Gastroesophageal sphincter (tissue), 4 donors: ENCODE results near the gene UST. TPM values are rescaled to one million over a fixed set of nuclear protein-coding genes. Genes with fewer than 3 reads are reported as not detected.

Source experiments
- ATAC-seq: fragments of 150-250 bp; one replicate; pipeline ENCODE4 v1.9.1; 2016; ENCODE audit warnings: mild to moderate bottlenecking, moderate library complexity
- H3K27ac ChIP-seq, 4 donors: fragments of 200-600 bp; sonication (generic) in 3 of 4; 1 replicate in 3 of 4; 2 replicates in 1 of 4; pipeline ENCODE4 v1.5.1; 2016 to 2019
- H3K27me3 ChIP-seq: fragments of 200-600 bp; sonication (generic); one replicate; pipeline ENCODE4 v1.5.1; 2019
- H3K36me3 ChIP-seq, 2 donors: fragments of 200-600 bp; sonication (generic); one replicate each; pipeline ENCODE4 v1.5.1; 2019; ENCODE audit warnings: control low read depth in 1 of 2
- H3K4me1 ChIP-seq, 3 donors: fragments of 200-600 bp; sonication (generic); 1 replicate in 2 of 3; 2 replicates in 1 of 3; pipeline ENCODE4 v1.5.1; 2016 to 2019; ENCODE audit warnings: control low read depth in 2 of 3
- H3K4me3 ChIP-seq, 2 donors: fragments of 200-600 bp; sonication (generic); one replicate each; pipeline ENCODE4 v1.5.1; 2019; ENCODE audit warnings: mild to moderate bottlenecking in 1 of 2, moderate library complexity in 1 of 2
- H3K9me3 ChIP-seq, 3 donors: fragments of 200-600 bp; sonication (generic); one replicate each; pipeline ENCODE4 v1.5.1; 2017 to 2019; ENCODE audit warnings: control low read depth in 2 of 3
- EP300 ChIP-seq: sonication (generic); formaldehyde crosslinking; IDR thresholded peaks from one replicate; pipeline ENCODE4 v1.6.1; 2017; ENCODE audit warnings: antibody characterized with exemption, mild to moderate bottlenecking
- POLR2A ChIP-seq, 2 donors: fragments of 450-650 bp; IDR thresholded peaks; one replicate each; pipeline ENCODE4 v1.6.1; 2017; ENCODE audit warnings: antibody characterized with exemption in 2 of 2, mild to moderate bottlenecking in 2 of 2, moderate library complexity in 1 of 2
- POLR2AphosphoS5 ChIP-seq: sonication (generic); formaldehyde crosslinking; IDR thresholded peaks from one replicate; pipeline ENCODE4 v1.6.1; 2017; ENCODE audit warnings: antibody characterized with exemption
- WGBS, 2 donors: methylation state at CpG; one replicate each; pipeline ENCODE4 v1.1.5; 2018; ENCODE audit warnings: low coverage in 1 of 2; 5-methylcytosine and 5-hydroxymethylcytosine counted together
- total RNA-seq, 4 donors: library from RNA; depleted of rRNA; stranded (reverse); fragments of >200 nt; gene quantifications; one replicate each; pipeline ENCODE4 v1.1.0, GENCODE V29; 2016
- TF ChIP-seq, protein P1 (sequence below), 4 experiments: fragments of 200-600 bp in 2 of 4; fragments of 450-650 bp in 2 of 4; sonication (generic) in 1 of 4; IDR thresholded peaks; one replicate each; pipeline ENCODE4 v1.5.1; 2017 to 2019; ENCODE audit warnings: antibody characterized with exemption in 4 of 4, mild to moderate bottlenecking in 2 of 4, moderate library complexity in 2 of 4

UST gene
- total RNA-seq, 4 donors from 2014 or later, result 17.4 to 48.1 (median 32.4) TPM

DNA sequence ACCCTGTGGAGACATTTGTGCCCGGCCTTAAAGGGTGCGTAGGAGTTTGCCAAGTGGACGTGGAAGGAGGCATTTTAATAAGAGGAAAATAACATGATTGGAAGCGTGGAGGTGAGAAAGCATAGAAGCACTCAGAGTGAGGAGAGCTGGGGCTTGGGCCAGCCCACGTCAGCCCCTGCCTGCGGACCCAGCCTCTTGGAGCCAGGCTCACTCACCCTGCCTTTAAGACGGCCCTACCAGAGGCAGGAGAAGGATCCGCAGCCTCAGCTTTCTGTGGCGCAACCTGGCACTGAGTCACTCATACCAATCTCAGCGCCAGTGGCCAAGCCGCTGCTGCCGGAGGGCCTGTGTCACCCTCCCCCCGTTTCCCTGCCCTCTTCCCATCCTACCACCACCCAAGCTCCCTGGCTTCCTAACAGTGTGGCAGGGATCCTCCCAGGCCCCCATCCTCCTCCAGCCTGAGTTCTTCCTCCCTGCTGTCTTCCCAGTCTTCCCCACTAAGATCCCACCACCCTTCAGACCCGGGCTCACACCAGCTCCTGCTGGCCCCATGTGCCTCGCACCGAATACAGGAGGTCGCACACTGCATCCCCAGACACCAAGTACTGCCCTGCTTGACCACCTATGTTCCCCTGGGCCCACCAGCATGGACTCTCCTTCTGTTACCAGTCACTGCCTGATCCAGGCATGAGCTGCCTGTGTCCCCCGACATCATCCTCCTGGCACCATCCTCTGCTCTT lies 285.2 kb downstream of the UST start:
- H3K4me3 ChIP-seq, result no peak overlapping the region
- H3K27ac ChIP-seq, result peak overlapping the region in 2 of 4 donors; percentile 29 to 42
- peaks cover 0 to 31% (median 2%) of the 10 kb centered on the region in 3 donors for H3K4me1 ChIP-seq
- H3K27me3 ChIP-seq, result no peaks in the 10 kb centered on the region
- H3K36me3 ChIP-seq, result no peaks in the 10 kb centered on the region
- no peaks in the 10 kb centered on the region for H3K9me3 ChIP-seq
- 76 to 90% methylated on average over 7 to 15 of the region's 18 CpGs for WGBS, 2 donors
- TF ChIP-seq, protein P1, sequence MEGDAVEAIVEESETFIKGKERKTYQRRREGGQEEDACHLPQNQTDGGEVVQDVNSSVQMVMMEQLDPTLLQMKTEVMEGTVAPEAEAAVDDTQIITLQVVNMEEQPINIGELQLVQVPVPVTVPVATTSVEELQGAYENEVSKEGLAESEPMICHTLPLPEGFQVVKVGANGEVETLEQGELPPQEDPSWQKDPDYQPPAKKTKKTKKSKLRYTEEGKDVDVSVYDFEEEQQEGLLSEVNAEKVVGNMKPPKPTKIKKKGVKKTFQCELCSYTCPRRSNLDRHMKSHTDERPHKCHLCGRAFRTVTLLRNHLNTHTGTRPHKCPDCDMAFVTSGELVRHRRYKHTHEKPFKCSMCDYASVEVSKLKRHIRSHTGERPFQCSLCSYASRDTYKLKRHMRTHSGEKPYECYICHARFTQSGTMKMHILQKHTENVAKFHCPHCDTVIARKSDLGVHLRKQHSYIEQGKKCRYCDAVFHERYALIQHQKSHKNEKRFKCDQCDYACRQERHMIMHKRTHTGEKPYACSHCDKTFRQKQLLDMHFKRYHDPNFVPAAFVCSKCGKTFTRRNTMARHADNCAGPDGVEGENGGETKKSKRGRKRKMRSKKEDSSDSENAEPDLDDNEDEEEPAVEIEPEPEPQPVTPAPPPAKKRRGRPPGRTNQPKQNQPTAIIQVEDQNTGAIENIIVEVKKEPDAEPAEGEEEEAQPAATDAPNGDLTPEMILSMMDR (IDR thresholded peaks at IDR 0.05), result no peak
- TF ChIP-seq POLR2A (IDR thresholded peaks at IDR 0.05) (no peak), POLR2AphosphoS5 (no peak), EP300 (no peak)
- ATAC-seq, result no peak

DNA sequence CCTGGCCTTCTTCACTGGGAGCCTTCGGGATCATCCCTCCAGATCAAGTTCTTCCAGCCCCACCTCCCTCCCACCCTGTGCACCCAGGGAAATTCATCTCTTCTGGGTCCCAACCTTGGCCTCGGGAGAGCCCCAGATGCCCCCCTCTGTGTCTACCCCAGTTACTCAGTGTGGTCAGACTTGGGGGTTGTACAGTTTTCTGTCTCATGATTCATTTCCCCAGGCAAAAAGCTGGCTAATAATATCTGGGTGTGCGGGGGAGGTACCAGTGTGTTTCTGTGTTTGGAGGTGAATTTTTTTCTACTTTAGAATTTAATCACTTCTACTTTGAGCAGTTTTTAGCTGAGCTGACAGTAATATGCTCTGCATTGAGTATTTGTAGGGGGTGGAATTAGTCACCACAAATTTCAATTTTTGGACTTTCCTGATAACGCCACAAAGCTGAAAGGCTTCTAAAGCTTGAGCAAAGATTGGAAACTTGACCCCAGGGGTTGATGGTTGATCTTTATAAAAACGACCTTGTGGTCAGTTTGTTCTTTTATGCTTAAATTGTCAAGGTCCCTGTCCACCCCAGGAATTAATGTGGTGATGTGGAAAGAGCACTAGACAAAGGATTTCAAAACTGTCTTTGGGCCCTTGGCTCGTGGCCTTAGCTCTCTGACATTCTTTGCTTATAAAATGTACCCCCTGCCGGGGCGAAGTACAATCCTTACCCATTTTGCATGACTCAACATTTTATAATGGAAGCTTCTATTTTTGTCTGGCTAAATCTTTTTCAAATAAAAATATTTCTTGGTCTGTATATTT lies 286.0 kb downstream of the UST start:
- H3K27ac ChIP-seq, result peak overlapping the region in 2 of 4 donors; percentile 29 to 42
- no peaks in the 10 kb centered on the region for H3K9me3 ChIP-seq
- ATAC-seq, result no peak
- no peak for TF ChIP-seq POLR2AphosphoS5
- no peak for TF ChIP-seq POLR2A (IDR thresholded peaks at IDR 0.05)
- TF ChIP-seq, protein P1 (IDR thresholded peaks at IDR 0.05), result no peak
- no peak for TF ChIP-seq EP300
- no peaks in the 10 kb centered on the region for H3K27me3 ChIP-seq
- peaks cover 0 to 36% (median 2%) of the 10 kb centered on the region in 3 donors for H3K4me1 ChIP-seq
- 40 to 52% methylated on average over 7 to 8 of the region's 8 CpGs for WGBS, 2 donors
- no peaks in the 10 kb centered on the region for H3K36me3 ChIP-seq
- no peak overlapping the region for H3K4me3 ChIP-seq

DNA sequence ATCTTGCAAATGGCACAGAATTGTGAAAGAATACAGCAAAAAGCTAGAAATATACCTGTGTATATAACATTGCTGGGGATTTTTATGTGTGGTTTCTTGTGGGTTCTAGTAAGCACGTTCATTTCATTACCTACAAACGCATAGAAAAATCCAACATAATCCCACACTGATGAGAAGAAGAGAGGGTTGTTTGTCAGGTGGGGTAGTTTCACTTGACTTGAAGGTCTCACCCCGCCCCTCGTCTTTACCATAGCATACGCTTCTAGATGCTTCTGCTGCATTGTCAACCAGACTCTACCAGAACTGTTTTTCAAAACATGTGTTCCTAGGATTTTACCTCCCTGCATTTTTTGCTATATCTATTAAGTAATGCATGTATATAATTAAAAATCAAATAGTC lies 286.6 kb downstream of the UST start:
- H3K36me3 ChIP-seq, result no peaks in the 10 kb centered on the region
- ATAC-seq, result no peak
- H3K27me3 ChIP-seq, result no peaks in the 10 kb centered on the region
- peak overlapping the region in 1 of 4 donors; percentile 29 for H3K27ac ChIP-seq
- H3K9me3 ChIP-seq, result no peaks in the 10 kb centered on the region
- 72 to 90% methylated on average over 5 of the region's 5 CpGs for WGBS, 2 donors
- peaks cover 0 to 34% (median 2%) of the 10 kb centered on the region in 3 donors for H3K4me1 ChIP-seq
- H3K4me3 ChIP-seq, result no peak overlapping the region
- TF ChIP-seq POLR2AphosphoS5, result no peak
- TF ChIP-seq EP300, result no peak
- TF ChIP-seq POLR2A (IDR thresholded peaks at IDR 0.05), result no peak
- TF ChIP-seq, protein P1 (IDR thresholded peaks at IDR 0.05), result no peak

DNA sequence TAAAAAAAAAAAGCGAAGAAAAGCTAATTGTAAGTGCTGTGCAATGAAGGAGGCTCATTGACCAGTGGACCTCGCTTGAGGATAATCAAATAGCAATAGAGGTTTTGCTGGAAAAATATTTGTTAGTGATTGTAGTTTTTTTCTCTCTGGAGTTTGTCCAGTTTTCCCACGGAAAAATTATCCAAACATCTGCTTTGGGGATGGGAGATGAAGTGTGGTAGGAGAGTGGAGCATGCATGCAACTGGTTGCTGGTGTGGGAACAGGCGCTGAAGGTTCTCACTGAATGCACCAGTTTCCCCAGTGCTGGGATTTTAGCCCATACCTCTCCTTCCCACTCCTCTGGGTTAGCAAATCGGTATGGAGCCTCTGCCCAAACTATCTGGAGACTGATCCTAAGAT lies 288.9 kb downstream of the UST start:
- no peak overlapping the region for H3K4me3 ChIP-seq
- no peaks in the 10 kb centered on the region for H3K9me3 ChIP-seq
- no peaks in the 10 kb centered on the region for H3K36me3 ChIP-seq
- H3K27me3 ChIP-seq, result no peaks in the 10 kb centered on the region
- 31 to 52% methylated on average over 3 to 5 of the region's 5 CpGs for WGBS, 2 donors
- no peak for ATAC-seq
- no peak overlapping the region for H3K27ac ChIP-seq
- no peak for TF ChIP-seq EP300
- TF ChIP-seq, protein P1 (IDR thresholded peaks at IDR 0.05), result no peak
- TF ChIP-seq POLR2A (IDR thresholded peaks at IDR 0.05), result no peak
- no peak for TF ChIP-seq POLR2AphosphoS5
- peaks cover 0 to 27% (median 2%) of the 10 kb centered on the region in 3 donors for H3K4me1 ChIP-seq
